PFSK-1 (cell line): ENCODE results near the gene ITSN2.

Experiments used
- POLR2AphosphoS5 ChIP-seq: IDR thresholded peaks from 2 replicates; pipeline ENCODE4 v1.6.1; 2012; ENCODE audit warnings: low read depth, mild to moderate bottlenecking, control low read depth, low read length, moderate library complexity
- REST ChIP-seq, 2 experiments: IDR thresholded peaks; 2 replicates each; pipeline versions ENCODE4 v1.6.1 to v1.8.0; 2011 to 2012; ENCODE audit warnings: low read depth in 2 of 2, low read length in 2 of 2, control low read depth in 1 of 2, inconsistent platforms in 1 of 2, mild to moderate bottlenecking in 1 of 2, moderate library complexity in 1 of 2; ENCODE audit not compliant: insufficient read depth in 1 of 2
- SIN3A ChIP-seq: IDR thresholded peaks from 2 replicates; pipeline ENCODE4 v1.6.1; 2012; ENCODE audit warnings: mild to moderate bottlenecking, low read length, moderate library complexity, borderline replicate concordance; ENCODE audit not compliant: insufficient read depth
- TAF1 ChIP-seq: IDR thresholded peaks from 2 replicates; pipeline ENCODE4 v1.6.1; 2012; ENCODE audit warnings: low read length, control low read depth, borderline replicate concordance; ENCODE audit not compliant: insufficient read depth

- TF ChIP-seq TAF1: no peak
- TF ChIP-seq REST (IDR thresholded peaks at IDR 0.05; ENCODE audit: insufficient read depth in 1 of 2, low read depth in 2 of 2, low read length in 2 of 2): no peak
- TF ChIP-seq POLR2AphosphoS5: no peak
- no peak for TF ChIP-seq SIN3A
Measured at GRCh38 chr2:24345937-24346336, 14.4 kb downstream of the ITSN2 start.
